Neural progenitor cell (in vitro differentiated cells): ENCODE data around the gene CHST14.

Source experiments
- EZH2 ChIP-seq: fragments of 200-600 bp; sonication (generic); IDR thresholded peaks from 2 replicates; pipeline ENCODE4 v1.6.1; 2017; ENCODE audit warnings: antibody characterized with exemption, mild to moderate bottlenecking, moderate library complexity
- EZH2phosphoT487 ChIP-seq: fragments of 200-600 bp; sonication (generic); IDR thresholded peaks from 2 replicates; pipeline ENCODE4 v1.6.1; 2017; ENCODE audit warnings: antibody characterized with exemption
- TF ChIP-seq, protein P1 (sequence below): fragments of 200-600 bp; sonication (generic); IDR thresholded peaks from 2 replicates; pipeline ENCODE4 v1.5.1; 2017; ENCODE audit warnings: antibody characterized with exemption, mild to moderate bottlenecking

DNA sequence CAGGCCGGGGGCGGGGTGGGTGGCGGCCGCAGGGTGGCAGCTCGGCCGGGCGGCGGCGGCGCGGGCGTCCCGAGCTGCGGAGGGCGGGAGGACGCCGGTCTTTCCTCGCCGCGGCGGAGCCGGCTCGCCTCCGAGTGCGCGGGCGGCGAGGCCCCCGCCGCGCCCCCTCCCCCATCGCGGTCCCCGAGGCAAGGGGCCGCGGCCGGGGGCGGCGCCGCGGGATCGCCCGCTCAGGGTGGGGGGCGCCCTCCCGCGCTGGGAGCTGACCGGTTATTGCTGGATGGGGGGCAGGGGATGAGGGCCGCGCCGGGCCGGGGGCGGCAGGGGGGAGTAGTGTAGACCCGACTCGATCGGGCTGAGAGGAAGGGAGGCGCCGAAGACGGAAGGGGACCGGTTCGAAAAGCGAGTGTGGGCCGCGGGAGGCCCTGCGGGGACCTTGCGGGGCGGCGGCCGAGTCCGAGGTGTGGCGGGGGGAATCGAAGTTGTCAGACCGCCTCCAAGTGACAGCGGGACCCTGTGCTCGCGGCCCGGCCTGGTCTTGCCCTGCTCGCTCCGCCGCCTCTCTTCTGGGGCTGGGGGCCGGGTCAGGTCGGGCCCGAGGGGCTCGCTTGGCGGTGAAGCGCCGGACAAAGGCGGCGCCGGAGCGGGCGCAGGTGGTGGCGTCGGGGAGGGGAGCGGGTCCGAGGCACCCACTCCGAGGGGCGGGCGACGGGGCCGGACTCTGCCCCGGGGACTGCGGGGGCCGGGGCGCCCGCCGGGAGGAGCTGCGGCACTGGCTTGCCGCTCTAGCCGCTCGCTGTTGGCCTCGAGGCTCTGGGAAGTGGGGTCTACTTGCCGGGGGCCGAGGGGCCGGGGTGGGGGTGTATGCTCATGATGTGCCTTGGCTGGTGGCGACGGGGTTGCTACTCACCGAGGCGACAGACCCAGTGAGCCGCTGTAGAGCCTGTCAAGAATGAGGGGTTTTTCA, 28.9 kb upstream of the CHST14 start:
- TF ChIP-seq, protein P1, sequence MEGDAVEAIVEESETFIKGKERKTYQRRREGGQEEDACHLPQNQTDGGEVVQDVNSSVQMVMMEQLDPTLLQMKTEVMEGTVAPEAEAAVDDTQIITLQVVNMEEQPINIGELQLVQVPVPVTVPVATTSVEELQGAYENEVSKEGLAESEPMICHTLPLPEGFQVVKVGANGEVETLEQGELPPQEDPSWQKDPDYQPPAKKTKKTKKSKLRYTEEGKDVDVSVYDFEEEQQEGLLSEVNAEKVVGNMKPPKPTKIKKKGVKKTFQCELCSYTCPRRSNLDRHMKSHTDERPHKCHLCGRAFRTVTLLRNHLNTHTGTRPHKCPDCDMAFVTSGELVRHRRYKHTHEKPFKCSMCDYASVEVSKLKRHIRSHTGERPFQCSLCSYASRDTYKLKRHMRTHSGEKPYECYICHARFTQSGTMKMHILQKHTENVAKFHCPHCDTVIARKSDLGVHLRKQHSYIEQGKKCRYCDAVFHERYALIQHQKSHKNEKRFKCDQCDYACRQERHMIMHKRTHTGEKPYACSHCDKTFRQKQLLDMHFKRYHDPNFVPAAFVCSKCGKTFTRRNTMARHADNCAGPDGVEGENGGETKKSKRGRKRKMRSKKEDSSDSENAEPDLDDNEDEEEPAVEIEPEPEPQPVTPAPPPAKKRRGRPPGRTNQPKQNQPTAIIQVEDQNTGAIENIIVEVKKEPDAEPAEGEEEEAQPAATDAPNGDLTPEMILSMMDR, result peak; percentile 5
- TF ChIP-seq EZH2 (peak; percentile 17), EZH2phosphoT487 (no peak)
